K562 (cell line): Measurements from ENCODE around the gene EXTL1. TPM values are rescaled to one million over a fixed set of nuclear protein-coding genes. Genes with fewer than 3 reads are reported as not detected.

Source experiments
- CC2D1A ChIP-seq: fragments of 450-650 bp; IDR thresholded peaks from 2 replicates; pipeline ENCODE4 v1.6.1; 2017; ENCODE audit warnings: mild to moderate bottlenecking
- DACH1 ChIP-seq: fragments of 450-650 bp; IDR thresholded peaks from 2 replicates; pipeline ENCODE4 v1.6.1; 2018; ENCODE audit not compliant: partially characterized antibody
- GABPB1 ChIP-seq: sonication (generic); formaldehyde crosslinking; IDR thresholded peaks from 2 replicates; pipeline ENCODE4 v1.8.0; 2022; ENCODE audit warnings: mild to moderate bottlenecking, missing genetic modification reagents
- HDAC2 ChIP-seq: fragments of 450-650 bp; IDR thresholded peaks from 2 replicates; pipeline ENCODE4 v1.6.1; 2016; ENCODE audit warnings: mild to moderate bottlenecking
- HDAC8 ChIP-seq: fragments of 450-650 bp; IDR thresholded peaks from 2 replicates; pipeline ENCODE4 v1.6.1; 2016; ENCODE audit warnings: mild to moderate bottlenecking, missing genetic modification characterization, moderate library complexity, missing compliant biosample characterization
- HLTF ChIP-seq: fragments of 450-650 bp; IDR thresholded peaks from 2 replicates; pipeline ENCODE4 v1.6.1; 2016
- KAT7 ChIP-seq: sonication (generic); formaldehyde crosslinking; IDR thresholded peaks from 2 replicates; pipeline ENCODE4 v1.8.0; 2022; ENCODE audit warnings: missing genetic modification reagents, mild to moderate bottlenecking, borderline replicate concordance
- KDM1A ChIP-seq, 2 experiments: fragments of 450-650 bp; IDR thresholded peaks; 2 replicates each; pipeline ENCODE4 v1.6.1; 2016; ENCODE audit warnings: mild to moderate bottlenecking in 2 of 2
- MEIS2 ChIP-seq: fragments of 450-650 bp; IDR thresholded peaks from 2 replicates; pipeline ENCODE4 v1.6.1; 2014; ENCODE audit warnings: mild to moderate bottlenecking; ENCODE audit not compliant: partially characterized antibody
- NR3C1 ChIP-seq: sonication (generic); formaldehyde crosslinking; IDR thresholded peaks from 2 replicates; pipeline ENCODE4 v1.8.1; 2022; ENCODE audit warnings: missing genetic modification reagents
- NRF1 ChIP-seq, 2 experiments: fragments of 450-650 bp; IDR thresholded peaks in 1 of 2; conservative IDR thresholded peaks in 1 of 2; 2 replicates each; pipeline ENCODE4 v1.6.1; 2014; ENCODE audit warnings: mild to moderate bottlenecking in 2 of 2
- PCBP1 ChIP-seq: fragments of 200-400 bp; formaldehyde crosslinking; IDR thresholded peaks from 2 replicates; pipeline ENCODE4 v1.6.1; 2018; ENCODE audit warnings: mild to moderate bottlenecking, low read depth, low read length; ENCODE audit not compliant: poor library complexity, severe bottlenecking
- RBM17 ChIP-seq: fragments of 200-400 bp; formaldehyde crosslinking; IDR thresholded peaks from 2 replicates; pipeline ENCODE4 v1.6.1; 2017; ENCODE audit warnings: low read depth, mild to moderate bottlenecking, low read length, borderline replicate concordance
- RUNX1 ChIP-seq: sonication (generic); IDR thresholded peaks from 2 replicates; pipeline ENCODE4 v1.6.1; 2016; ENCODE audit warnings: antibody characterized with exemption, low read depth
- SIN3B ChIP-seq: fragments of 450-650 bp; IDR thresholded peaks from 2 replicates; pipeline ENCODE4 v1.6.1; 2017; ENCODE audit warnings: low read depth, mild to moderate bottlenecking, moderate library complexity
- SREBF1 ChIP-seq: fragments of 150-350 bp; IDR thresholded peaks from 2 replicates; pipeline ENCODE4 v1.6.1; 2014; ENCODE audit warnings: antibody characterized with exemption, low read depth, low read length, borderline replicate concordance
- XRCC5 ChIP-seq: fragments of 200-400 bp; formaldehyde crosslinking; IDR thresholded peaks from 2 replicates; pipeline ENCODE4 v1.6.1; 2017; ENCODE audit warnings: low read depth, mild to moderate bottlenecking, low read length
- ZNF143 ChIP-seq: sonication (generic); formaldehyde crosslinking; IDR thresholded peaks from 2 replicates; pipeline ENCODE4 v1.9.0; 2022; ENCODE audit warnings: mild to moderate bottlenecking, missing genetic modification reagents
- ZNF217 ChIP-seq: sonication (generic); formaldehyde crosslinking; IDR thresholded peaks from 2 replicates; pipeline ENCODE4 v1.8.0; 2022; ENCODE audit warnings: mild to moderate bottlenecking, missing genetic modification reagents
- ZNF592 ChIP-seq: fragments of 450-650 bp; IDR thresholded peaks from 2 replicates; pipeline ENCODE4 v1.6.1; 2017; ENCODE audit warnings: antibody characterized with exemption, mild to moderate bottlenecking
- polyA plus RNA-seq, 8 experiments: library from polyadenylated mRNA; depleted of rRNA in 4 of 8; stranded (reverse) in 5 of 8; unstranded in 3 of 8; fragments of >200 nt; fragmentation: Nextera tagmentation in 2 of 8; fragmentation: Illumina TruSeq in 1 of 8; extraction: Ambion mirVana in 2 of 8; extraction: Trizol in 1 of 8; gene quantifications; 2 replicates each; pipeline versions ENCODE4 v1.2.1 to v1.2.3, GENCODE V29; 2011 to 2014; ENCODE audit warnings: inconsistent platforms in 1 of 8, missing spikeins in 1 of 8
- total RNA-seq, 7 experiments: library from RNA; depleted of rRNA in 6 of 7; stranded (reverse); fragments of >200 nt in 6 of 7; fragmentation: Illumina TruSeq in 2 of 7; extraction: Trizol in 2 of 7; gene quantifications; 2 replicates each; pipeline versions ENCODE4 v1.2.1 to v1.2.3, GENCODE V29; 2011 to 2021; ENCODE audit warnings: low replicate concordance in 1 of 7
- TF ChIP-seq, protein P1 (sequence below): fragments of 450-650 bp; formaldehyde crosslinking; IDR thresholded peaks from 2 replicates; pipeline ENCODE4 v1.4.0; 2022; ENCODE audit warnings: mild to moderate bottlenecking, moderate library complexity
- TF ChIP-seq, protein P2 (sequence below): conservative IDR thresholded peaks from 2 replicates; pipeline ENCODE4 v1.6.1; 2011; ENCODE audit warnings: low read depth, mild to moderate bottlenecking, low read length; ENCODE audit not compliant: control insufficient read depth

The EXTL1 gene
- total and polyA plus RNA-seq, 9 of the 15 experiments (the other 6 are each of a cell fraction or from before 2014, with no cell fraction given): 0.04 to 0.23 (median 0.08) TPM; not detected in 3

DNA sequence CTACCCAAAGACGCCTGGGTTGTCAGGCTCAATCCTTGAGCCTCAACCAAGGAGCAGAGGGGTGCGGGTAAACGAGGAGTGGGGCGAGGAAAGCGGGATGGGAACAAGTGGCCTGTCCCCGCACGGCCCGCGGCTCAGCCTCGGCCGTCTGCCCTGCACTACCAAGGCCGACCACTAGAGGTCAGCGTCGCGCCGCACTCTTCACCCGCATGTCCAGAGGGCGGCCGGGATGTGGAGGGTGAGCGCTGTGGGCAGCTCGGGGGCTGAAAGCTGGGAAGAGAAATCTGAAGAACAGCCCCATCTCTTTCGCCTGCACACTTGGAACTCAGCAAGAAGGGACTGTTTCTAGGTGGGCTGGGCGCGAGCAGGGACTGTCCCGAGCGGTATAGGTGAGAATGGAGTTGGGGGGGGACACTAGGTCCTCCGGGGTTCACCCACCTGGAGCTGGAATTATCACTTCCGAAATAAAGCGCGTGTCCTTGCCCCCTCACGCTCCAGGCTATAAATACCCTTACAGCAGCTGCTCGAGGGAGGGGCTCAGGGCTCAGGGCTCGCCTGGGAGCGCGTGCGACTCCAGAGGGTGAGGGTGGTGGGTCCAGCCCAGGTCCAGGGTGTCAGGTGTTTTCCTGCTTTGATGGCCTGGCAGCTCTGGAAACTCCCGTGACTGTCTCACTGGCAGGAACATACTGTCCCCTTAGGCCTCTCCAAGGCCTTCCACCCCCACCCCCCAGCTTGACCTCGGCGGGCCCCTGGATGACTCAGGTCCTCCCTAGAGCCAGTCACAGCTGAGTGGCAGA is 14.6 kb downstream of the EXTL1 start (continued):
- TF ChIP-seq RBM17: no peak
- peak; percentile 83; the same call in 1 of the 2 replicates for TF ChIP-seq ZNF592
- 0 out of 2 replicates have a peak, but pooled peaks have one; percentile 40 for TF ChIP-seq RUNX1
- TF ChIP-seq CC2D1A: peak; percentile 81
- no peak for TF ChIP-seq ZNF217 (CRISPR knock-in tag)
- TF ChIP-seq XRCC5: peak; percentile 97
- TF ChIP-seq PCBP1: peak; percentile 77
- 0 out of 4 replicates have a peak, but pooled peaks of 1 of the 2 experiments have one; percentile 26 for TF ChIP-seq NRF1 (conservative IDR thresholded peaks at IDR 0.05 in 1 of 2, IDR thresholded peaks at IDR 0.05 in 1 of 2)
- TF ChIP-seq HDAC8 (tag): peak; percentile 38; the same call in 1 of the 2 replicates
- TF ChIP-seq HDAC2: 0 out of 2 replicates have a peak, but pooled peaks have one; percentile 11
- peak; percentile 35 to 50; a peak in 1 of 4 replicates for TF ChIP-seq KDM1A (IDR thresholded peaks at IDR 0.05)
- 0 out of 2 replicates have a peak, but pooled peaks have one; percentile 35 for TF ChIP-seq SIN3B
- TF ChIP-seq, protein P1, sequence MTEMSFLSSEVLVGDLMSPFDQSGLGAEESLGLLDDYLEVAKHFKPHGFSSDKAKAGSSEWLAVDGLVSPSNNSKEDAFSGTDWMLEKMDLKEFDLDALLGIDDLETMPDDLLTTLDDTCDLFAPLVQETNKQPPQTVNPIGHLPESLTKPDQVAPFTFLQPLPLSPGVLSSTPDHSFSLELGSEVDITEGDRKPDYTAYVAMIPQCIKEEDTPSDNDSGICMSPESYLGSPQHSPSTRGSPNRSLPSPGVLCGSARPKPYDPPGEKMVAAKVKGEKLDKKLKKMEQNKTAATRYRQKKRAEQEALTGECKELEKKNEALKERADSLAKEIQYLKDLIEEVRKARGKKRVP (CRISPR knock-in tag): peak; percentile 55; the same call in 1 of the 2 replicates
- 0 out of 2 replicates have a peak, but pooled peaks have one; percentile 9 for TF ChIP-seq SREBF1
- TF ChIP-seq KAT7 (CRISPR knock-in tag): peak; percentile 86
- 0 out of 2 replicates have a peak, but pooled peaks have one; percentile 15 for TF ChIP-seq HLTF
- TF ChIP-seq MEIS2: peak; percentile 27
- TF ChIP-seq DACH1: peak; percentile 22
- TF ChIP-seq GABPB1: peak; percentile 76; the same call in 1 of the 2 replicates
- TF ChIP-seq NR3C1 (CRISPR knock-in tag): peak; percentile 2; the same call in 1 of the 2 replicates
- 0 out of 2 replicates have a peak, but pooled peaks have one; percentile 3 for TF ChIP-seq ZNF143 (CRISPR knock-in tag)
- TF ChIP-seq, protein P2, sequence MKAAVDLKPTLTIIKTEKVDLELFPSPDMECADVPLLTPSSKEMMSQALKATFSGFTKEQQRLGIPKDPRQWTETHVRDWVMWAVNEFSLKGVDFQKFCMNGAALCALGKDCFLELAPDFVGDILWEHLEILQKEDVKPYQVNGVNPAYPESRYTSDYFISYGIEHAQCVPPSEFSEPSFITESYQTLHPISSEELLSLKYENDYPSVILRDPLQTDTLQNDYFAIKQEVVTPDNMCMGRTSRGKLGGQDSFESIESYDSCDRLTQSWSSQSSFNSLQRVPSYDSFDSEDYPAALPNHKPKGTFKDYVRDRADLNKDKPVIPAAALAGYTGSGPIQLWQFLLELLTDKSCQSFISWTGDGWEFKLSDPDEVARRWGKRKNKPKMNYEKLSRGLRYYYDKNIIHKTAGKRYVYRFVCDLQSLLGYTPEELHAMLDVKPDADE: peak; percentile 16; the same call in 1 of the 2 replicates
